GM18909 (cell line): ENCODE data around the gene CCDC40.
"Not testable (repeated sequence)": the region's sequence is repeated elsewhere in the genome, so short reads cannot be mapped to it uniquely, and the experiment has no call there.

Experiments used
- ATAC-seq: cut with Tn5 transposase; IDR thresholded peaks from one replicate; pipeline ENCODE4 v1.9.1; 2021; ENCODE audit warnings: mild to moderate bottlenecking; ENCODE audit not compliant: unreplicated experiment, poor library complexity

CCDC40 gene

DNA sequence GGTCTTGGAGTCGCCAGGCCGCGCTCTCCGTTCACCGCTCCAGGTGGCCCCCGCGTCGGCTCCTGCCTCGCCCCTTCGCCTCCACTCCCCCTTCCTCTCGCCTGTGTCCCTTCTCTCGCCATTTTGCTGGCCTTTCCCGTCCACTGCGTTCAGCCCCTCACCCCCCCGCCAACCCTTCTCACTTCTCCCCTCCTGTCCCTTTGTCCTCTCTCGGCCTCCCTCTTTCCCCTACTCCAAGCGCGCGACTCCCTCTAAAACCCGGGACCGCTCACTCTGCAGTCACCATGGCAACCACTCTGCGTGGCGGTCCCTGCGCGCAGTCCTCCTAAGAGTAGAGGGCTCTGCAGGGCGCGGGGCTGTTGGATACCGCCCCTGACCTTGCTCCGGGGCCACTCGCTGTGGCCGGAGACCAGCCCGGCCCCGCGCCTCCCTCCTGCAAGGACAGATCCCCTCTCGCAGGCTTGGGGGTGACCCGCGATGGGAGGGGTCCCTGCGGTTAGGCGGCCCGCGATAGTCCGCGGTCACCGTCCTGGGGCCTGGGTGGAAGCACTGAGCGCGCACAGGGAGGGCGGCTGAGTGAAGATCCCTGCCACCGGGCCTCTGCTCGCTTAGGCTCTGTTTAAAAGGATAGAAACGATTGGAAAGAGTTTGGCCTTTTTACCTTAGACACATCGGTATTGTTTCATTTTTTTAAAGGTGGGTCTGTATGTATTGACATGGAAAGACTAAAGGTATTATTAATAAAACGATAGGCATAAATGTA, 454 bp downstream of the CCDC40 start:
- ATAC-seq: no peak

GRCh38 chr17:80043963-80044362, 7.5 kb downstream of the CCDC40 start:
- ATAC-seq: no peak

GRCh38 chr17:80045703-80046102, 9.3 kb downstream of the CCDC40 start:
- ATAC-seq: no peak

DNA sequence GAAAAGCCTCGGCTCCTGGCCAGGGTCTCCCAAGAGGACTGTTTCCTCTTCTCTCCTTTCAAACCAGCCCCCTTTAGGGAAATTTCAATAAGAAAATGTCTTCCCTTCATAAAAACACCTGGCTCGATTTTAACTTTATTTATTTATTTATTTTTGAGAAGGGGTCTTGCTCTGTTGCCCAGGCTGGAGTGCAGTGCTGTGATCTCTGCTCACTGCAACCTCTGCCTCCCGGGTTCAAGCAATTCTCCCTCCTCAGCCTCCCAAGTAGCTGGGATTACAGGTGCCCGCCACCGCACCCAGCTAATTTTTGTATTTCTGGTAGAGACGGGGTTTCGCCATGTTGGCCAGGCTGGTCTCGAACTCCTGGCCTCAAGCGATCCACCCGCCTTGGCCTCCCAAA, 10.3 kb downstream of the CCDC40 start:
- ATAC-seq: not testable (repeated sequence)

DNA sequence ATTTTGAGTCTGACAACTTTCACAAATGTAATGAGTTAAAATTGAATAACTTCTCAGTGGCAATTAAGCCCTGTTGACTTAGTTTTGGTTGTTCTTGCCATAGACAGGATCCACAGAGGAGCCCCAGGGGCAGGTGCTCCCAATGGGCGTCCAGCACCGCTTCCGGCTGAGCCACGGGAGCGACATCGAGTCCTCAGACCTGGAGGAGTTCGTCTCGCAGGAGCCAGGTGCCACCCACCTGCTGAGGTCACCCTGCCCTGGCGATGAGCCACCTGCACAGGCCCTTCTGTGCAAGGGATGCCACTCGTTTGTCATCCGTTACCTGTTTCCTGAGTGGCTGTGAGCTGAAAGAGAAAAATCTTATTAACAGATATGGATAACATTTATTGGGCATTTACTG, 10.7 kb downstream of the CCDC40 start:
- ATAC-seq: no peak

GRCh38 chr17:80049986-80050385, 13.5 kb downstream of the CCDC40 start:
- no peak for ATAC-seq

- no peak for ATAC-seq
Observed at GRCh38 chr17:80050706-80051105, 14.3 kb downstream of the CCDC40 start.

- ATAC-seq: no peak
Observed at GRCh38 chr17:80051681-80052080, 15.2 kb downstream of the CCDC40 start.

DNA sequence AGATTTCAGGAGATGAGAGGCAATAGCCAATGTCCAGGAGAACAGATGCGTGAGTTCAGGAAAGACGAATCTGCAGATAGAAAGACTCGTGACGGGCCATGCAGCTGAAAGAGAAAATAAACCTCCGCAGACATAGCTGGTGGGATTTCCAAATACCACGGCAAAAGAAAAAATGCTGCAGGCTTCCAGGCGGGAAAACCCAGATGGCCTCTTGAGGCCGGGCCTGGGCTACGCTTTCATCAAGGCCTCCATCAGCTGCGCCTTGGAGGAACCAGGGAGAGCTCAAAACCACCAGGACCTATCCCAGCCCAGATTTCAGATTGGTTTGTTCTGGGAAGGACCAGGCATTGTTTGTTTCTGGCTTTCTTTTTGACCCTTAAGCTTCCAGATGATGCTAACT, 16.7 kb downstream of the CCDC40 start:
- ATAC-seq: no peak

GRCh38 chr17:80055597-80055996, 19.2 kb downstream of the CCDC40 start:
- ATAC-seq: no peak

- no peak for ATAC-seq
Observed at GRCh38 chr17:80058311-80058955, 22.0 kb downstream of the CCDC40 start.

GRCh38 chr17:80060644-80061043, 24.2 kb downstream of the CCDC40 start:
- ATAC-seq: no peak

DNA sequence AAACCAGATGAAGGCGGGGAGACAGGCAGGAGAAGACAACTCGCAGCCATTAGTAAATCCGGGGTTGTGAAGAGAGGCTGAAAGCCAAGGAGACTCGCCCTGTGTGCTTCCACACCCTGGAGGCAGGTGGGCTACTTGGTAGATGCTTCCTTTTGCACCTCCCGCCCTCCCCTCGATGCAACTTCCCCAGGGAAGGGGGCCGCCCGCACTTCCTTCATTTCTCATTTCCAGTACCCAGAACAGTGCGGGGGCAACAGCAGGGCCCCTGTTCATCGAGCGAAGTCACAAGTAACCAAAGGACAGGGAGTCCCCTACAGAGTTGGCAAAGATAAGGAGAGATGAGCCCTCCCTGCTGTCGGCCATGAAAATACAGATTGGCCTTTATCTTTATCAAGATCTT, 25.0 kb downstream of the CCDC40 start:
- no peak for ATAC-seq

DNA sequence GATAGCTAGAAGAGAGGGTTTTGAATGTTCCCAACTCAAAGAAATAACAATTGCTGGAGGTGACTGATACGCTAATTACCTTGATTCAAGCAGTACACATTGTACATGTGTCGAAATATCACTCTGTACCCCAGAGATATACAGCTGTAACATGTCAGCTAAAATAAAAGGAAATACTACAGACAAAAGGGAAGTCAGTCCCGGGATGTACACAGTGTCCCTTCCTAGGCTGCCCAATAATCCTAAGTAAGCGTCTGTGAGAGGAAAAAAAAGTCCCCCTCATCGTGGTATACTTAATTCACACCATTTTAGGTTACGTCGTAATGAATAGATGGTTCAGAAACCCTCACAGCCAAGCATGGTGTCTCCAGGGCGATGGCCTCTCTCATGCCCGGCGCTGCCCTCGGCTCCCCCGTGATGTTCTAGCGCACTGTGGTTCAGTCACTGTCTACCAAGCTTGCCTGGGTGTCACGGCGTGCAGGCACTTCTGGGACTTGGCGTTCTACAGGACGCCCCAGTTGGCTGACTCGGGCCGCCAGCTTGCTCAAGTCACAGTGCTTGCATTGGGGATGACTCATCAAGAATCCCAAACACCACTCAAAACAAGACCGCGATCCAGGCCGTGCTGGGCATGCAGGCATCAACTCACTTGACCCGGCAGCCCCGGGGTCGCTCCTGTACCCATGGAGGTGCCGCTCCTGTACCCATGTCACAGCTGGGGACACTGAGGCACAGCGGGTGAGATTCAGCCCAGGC, 27.6 kb downstream of the CCDC40 start:
- no peak for ATAC-seq

DNA sequence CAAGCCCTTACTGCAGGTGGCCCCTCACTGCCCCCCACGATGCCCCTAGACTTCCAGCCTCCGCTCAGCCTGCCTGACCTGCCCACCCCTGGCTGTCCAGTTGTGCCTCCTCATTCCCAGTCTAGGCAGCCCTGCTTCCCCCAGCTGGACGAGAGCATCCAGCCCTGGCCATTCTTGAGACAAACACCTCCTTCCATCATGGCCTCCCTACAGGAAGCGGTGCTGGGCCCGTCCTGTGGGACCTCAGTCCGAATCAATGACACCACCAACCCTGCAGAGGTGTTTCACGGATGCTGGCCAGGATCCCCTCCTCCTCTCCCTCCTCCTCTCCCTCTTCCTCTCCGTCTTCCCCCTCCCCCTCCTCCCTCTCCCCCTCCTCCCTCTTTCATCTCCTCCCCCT, 28.3 kb downstream of the CCDC40 start:
- ATAC-seq: no peak

DNA sequence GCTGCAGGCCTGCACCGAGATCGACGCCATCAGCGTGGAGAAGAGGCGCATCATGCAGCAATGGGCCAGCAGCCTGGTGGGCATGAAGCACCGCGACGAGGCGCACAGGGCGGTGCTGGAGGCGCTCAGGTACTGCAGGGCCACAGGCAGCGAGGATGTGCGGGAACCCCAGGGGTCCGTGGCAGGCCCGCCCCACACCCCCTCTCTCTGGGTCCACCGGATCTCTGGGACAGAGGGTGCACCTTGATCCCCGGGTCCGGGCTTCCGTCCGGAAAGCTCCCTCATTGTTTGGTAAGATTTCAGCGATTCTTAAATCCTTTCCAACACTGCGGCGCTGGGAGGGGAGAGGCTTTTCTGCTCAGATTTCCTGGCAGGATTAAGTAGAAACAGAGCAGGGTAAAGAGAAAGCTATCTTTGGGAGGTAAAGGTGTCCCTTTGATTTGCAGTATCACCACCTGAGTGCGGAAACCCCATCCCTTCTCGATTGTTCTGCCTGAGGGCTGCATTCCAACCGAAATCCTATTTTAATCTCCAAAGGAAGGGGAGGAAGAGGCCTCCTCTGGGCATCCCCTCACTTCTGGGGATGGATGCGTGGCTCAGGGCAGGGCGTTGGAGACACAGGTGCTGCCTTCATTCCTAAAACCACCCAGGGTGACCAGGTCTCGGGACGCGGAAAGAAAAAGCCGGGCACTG, 29.2 kb downstream of the CCDC40 start:
- ATAC-seq: no peak

- no peak for ATAC-seq
Observed at GRCh38 chr17:80067393-80067986, 31.0 kb downstream of the CCDC40 start.

DNA sequence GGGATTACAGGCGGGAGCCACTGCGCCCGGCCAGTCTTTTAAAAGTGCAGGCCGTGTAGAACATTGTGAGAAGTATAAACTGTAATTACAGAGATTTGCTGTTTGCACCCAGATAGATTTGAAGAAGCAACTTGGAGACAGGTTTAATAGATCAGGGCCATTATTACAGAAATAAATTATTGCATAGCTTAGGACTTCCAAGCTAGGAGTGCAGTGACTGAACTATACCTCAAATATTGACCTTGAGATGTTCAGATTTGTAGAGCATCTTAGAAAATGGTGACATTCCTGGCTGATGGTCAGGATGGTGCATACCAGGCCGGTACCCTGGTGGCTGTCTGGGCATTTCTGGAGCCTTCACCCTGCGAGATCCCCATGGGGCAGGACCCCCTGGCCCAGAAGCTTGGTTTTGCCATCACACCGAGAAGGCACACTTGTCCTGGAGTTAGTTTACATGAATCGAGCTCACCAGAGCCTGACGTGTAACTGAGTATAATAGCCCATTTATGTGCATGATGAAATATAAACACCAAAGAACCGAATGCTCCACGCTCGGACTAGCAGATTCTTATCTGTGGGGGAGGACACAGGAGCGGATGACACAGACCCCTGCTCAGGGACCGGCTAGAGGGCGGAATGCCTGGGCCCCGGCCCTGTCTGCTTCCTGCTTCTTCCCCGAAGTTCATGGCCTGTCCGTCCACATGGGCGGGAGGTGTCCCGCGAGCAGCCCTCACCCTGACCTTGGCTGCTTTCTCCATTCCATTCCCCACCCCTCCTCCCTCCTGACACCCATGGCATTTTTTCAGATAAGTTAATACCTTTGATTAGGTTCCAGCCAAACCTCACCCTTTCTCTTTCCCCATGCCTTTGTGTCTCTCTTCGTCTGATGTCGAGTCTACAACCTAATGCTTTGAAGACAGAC, 32.1 kb downstream of the CCDC40 start:
- no peak for ATAC-seq

DNA sequence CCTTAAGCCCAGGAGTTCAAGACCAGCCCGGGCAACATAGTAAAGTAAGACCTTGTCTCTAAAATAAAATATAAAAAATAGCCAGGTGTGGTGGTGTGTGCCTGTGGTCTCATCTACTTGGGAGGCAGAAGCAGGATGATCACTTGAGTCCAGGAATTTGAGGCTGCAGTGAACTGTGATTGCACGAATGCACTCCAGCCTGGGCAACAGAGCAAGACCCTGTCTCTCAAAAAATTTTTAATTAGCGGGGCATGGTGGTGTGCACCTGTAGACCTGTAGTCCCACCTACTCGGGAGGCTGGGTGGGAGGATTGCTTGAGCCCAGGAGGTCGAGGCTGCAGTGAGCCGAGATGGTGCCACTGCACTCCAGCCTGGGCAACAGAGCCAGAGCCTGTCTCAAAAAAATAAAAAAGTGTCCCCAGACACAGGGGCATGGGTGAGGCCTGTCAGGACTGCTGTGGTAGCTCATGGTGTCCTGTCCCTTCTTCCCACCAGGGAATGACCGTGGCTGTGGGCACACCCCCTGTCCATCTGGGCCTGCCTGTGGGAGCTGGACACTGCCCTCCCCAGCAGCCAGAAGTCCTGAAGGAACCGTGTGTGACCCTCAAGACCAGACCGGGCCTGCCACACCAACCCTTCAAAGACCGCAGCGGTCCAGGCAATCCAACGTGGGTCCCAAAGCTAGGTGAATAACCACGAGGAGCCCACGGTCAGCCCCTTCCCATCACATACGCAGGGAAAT, 34.1 kb downstream of the CCDC40 start:
- no peak for ATAC-seq
